GM18498 (cell line): ENCODE data around the gene POLK.

Experiments used
- ATAC-seq: cut with Tn5 transposase; IDR thresholded peaks from one replicate; pipeline ENCODE4 v1.9.1; 2021; ENCODE audit warnings: mild to moderate bottlenecking, moderate library complexity; ENCODE audit not compliant: unreplicated experiment

Gene POLK

DNA sequence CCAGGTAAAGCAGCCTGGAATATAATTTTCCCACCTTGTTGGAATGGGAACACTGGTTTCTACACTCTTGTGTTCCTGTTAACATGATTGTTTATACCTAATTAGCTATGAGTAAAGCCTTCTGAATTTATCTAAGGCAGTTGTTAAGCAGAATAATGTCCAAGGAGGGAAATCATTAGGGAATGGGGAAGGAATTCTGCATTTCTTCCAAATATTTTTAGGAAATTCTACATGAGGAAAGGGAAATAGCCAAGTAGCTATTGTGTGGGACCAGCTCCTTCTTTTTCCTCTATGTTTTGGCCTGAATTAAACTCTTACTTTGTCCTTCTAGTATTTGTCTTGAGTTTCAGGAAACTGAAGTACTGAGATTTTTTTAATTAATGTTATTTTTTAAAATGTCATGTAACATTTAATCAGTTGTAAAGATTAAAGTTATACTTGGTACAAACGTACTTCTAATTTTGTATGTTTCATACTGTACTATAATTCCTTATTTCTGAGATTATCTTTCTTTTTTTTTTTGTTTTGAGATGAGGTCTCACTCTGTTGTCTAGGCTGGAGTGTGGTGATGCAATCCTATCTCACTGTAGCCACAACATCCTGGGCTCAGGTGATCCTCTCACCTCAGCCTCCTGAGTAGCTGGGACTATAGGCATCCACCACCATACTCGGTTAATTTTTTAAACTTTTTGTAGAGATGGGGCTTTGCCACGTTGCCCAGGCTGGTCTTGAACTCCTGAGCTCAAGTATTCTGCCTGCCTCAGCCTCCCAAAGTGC, 128.0 kb downstream of the POLK start:
- ATAC-seq = no peak

- ATAC-seq = no peak
Observed at GRCh38 chr5:75640395-75640794, 128.7 kb downstream of the POLK start.

GRCh38 chr5:75640826-75641225, 129.1 kb downstream of the POLK start:
- no peak for ATAC-seq

- ATAC-seq = no peak
Observed at GRCh38 chr5:75648712-75649111, 137.0 kb downstream of the POLK start.
